GM19025 (cell line): ENCODE results near the gene LRRC4C.
A peak's percentile ranks its signal among the peaks of the same experiment; 100 is the strongest.

Experiments used
- ATAC-seq: cut with Tn5 transposase; IDR thresholded peaks from one replicate; pipeline ENCODE4 v1.9.1; 2021; ENCODE audit warnings: mild to moderate bottlenecking, low read depth, moderate library complexity; ENCODE audit not compliant: unreplicated experiment

LRRC4C gene

GRCh38 chr11:40816976-40817375, 642.5 kb downstream of the LRRC4C start:
- ATAC-seq: no peak

GRCh38 chr11:40797981-40798380, 661.5 kb downstream of the LRRC4C start:
- no peak for ATAC-seq

DNA sequence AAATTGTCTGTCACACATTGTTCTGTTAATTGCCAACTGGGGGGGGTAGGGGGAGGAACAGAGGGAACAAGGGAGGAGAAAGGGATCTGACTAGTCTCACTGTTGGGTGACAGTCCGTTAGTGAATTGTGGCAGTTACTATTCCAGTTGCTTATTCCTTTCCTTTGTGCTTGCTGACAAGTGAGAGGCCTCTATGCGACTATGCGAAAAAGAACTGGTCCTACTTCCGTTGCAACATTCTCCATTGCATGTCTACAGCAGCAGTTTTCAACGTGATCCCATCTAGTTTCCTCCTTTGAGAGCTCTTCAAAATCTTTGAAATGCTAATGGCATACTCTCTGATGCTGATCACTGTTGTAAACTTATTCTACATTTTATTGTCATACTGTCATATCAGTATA, 672.2 kb downstream of the LRRC4C start:
- no peak for ATAC-seq

DNA sequence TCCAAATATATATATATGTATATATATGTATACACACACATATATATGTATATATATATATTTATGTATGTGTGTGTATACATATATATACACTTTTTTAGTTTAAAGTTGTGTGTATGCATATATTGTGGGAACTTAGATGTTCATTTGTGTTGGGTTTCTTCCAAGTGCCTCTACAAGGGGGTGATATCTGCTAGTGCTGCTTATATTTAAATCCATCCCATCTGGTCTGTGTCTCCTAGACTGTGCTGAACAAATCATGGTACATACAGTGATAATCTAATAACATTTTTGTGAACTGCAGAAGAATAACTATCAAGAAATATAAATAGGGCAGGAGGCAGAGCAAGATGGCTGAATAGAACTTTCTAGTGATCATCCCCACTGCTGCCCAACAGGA, 696.4 kb downstream of the LRRC4C start:
- no peak for ATAC-seq

DNA sequence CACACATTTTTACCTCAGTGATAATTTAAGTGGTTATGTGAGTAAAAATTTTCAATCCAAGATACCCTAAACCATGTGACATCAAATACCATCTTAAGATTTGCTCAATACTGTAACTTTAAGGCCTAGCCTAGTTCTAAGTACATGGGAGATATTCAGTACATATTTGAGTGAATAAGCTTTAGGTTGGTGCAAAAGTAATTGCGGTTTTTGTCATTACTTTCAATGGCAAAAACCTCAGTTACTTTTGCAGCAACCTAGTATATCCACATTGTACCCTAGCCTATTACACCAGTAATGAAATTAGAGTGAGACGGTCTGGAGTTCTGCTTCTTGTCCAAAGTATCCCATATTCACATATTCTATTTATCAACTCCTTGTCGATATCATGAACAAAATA, 700.1 kb downstream of the LRRC4C start:
- no peak for ATAC-seq

DNA sequence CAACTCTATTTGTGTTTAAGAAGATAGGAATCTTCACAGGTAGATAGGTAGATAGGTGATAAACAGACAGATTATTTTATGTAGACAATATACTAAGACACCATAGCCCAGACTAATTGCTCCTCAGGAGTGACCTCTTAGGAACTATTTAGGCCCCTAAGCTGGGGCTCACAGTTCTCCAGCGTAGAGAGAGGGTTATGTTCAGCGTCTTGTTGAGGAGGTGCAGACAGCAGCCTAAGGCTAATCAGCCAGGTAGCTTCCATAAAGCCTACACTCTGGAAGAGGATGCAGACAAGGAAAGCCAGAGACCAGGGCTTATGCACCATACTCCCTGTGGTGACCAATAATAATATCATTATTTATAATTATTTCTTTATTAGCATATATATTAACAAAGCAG, 705.2 kb downstream of the LRRC4C start:
- no peak for ATAC-seq

DNA sequence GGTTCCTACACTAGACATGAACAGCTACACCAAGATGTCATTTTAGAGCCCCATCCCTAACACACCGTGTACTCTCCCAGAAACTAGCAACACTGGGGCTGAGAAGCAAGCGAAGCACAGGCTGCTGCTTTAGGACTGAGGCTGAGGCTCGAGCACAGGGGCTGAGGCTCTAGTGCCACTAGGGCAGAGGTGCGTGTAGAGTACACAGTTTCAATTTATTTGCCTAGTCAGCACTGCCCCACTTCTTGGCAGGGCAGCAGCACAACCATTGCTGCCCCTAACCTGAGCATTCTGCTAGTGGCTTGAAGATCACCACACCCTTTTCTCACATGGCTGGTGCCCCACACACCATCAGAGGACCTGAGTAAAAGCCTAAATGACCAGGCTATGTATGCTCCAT, 713.2 kb downstream of the LRRC4C start:
- no peak for ATAC-seq

- ATAC-seq: no peak
These were observed 727.3 kb downstream of the LRRC4C start for GRCh38 chr11:40732132-40732531.

- ATAC-seq: no peak
These were observed 737.2 kb downstream of the LRRC4C start for GRCh38 chr11:40722179-40722795.

DNA sequence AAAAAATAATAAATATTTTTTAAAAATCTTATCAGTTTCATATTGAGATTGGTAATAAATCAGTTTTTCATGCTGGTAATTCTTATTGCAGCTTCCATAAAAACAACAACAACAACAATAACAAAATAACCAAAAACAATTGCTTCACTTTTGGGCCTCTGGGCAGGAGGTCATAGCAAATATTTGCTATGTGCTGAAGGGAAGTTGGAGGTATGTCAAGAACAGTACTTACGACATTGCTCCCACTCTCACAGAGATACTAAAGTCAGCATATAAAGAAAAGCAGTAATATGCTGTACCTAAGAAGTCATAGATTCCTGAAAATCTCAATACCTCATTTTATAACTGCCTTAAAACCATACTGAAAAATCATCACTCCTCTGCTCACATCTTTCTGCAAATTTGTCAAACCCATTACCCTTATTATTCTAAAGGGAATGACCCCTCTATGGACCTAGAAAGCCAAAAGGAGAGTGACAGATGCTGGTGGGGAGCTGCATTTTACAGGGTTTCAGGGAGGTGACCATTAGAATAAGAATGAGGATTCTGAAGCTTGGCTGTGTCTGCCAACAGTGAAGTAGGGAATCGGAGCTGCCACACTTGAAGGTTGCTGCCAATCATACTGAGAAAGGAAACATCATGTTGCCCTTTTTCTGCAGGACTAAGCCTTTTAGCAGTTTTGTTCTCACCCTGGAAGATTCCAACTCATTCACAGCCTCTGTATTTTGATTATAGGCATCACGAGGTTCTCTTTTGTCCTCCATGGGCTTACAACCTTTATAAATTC, 742.9 kb downstream of the LRRC4C start:
- ATAC-seq: no peak

- no peak for ATAC-seq
These were observed 746.4 kb downstream of the LRRC4C start for GRCh38 chr11:40713083-40713482.

DNA sequence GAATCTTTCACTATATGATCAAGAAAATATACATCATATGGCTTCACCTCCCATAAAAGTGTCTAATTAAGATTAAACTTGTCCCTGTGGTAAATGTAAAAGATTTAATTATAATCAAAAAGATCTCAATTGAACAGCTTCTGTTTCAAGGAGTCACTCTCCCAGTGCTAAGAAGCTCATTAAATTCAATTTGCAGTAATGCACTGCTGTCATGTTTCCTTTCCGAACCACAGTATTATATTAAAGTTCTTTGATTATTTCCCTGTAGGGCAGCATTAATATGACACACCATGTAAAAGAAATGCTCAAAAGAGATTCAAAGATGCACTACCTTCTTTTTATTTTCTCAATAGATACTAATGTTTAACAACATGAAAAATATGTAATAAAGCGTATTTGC, 758.4 kb downstream of the LRRC4C start:
- ATAC-seq: no peak

DNA sequence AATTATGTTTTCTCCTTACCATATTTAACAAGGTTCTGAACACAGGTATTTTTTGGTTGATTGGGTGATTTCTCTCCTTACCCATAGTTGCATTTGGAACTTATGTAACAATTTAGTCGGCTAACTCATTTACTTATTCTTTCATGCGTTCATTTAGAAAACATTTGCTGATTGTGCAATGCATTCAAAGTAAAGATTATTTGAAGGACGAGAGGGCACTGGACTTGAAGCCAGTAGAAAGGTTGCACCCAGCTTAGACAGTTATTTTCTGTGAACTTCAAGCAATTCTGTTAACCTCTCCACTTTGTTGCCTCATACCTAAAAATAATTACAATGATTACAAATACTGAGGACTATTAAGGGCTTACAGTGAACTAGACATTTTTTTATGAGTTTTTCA, 769.6 kb downstream of the LRRC4C start:
- no peak for ATAC-seq

DNA sequence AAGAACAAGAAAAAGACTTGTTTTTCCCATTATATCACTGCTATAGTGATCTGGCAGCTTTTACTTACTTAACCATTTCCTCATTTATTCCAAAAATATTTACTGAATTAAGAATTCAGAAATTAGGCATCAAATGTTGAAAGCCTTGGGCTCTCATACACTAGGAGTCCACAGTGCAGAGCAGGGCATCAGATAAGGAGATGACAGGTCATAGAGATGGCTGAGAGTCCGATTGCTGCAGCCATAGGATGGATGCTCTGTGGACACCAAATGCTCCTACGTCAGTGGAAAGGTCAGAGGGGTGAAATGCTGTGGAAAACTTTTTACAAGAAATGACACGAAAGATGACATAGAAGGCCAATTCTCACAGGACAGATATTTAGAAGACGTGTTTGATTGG, 771.1 kb downstream of the LRRC4C start:
- no peak for ATAC-seq

DNA sequence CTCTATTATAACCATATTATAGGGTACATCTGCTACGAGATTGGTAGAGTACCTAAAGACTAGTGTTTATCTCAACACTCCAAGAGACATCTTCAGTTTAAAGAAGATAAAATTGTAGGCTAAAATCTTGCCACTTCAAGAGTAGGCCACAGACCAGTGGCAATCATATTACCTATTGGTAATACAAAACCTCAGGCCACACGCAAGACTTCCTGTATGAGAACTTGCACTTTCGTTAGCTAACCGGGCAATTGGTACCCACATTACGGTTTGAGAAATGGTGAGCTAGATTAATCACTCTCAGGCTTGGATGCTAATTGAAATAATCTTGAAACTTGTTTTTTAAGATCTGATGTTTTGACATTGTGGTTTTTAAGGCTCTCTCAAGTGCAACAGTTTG, 772.7 kb downstream of the LRRC4C start:
- no peak for ATAC-seq

- no peak for ATAC-seq
These were observed 776.4 kb downstream of the LRRC4C start for GRCh38 chr11:40683010-40683409.

DNA sequence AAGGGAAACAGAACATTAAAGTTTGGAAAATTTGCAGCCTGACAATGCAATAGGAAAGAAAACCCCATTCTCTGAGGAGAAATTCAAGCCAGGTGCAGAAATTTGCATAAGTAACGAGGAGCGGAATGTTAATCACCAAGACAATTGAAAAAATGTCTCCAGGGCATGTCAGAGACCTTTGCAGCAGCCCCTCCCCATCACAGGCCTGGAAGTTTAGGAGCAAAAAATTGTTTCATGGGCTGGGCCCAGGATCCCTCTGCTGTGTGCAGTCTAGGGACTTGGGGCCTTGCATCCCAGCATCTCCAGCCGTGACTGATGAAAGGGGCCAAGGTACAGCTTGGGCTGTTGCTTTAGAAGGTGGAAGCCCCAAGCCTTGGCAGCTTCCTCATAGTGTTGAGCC, 780.2 kb downstream of the LRRC4C start:
- no peak for ATAC-seq

- ATAC-seq: peak; percentile 79
These were observed 812.2 kb downstream of the LRRC4C start for GRCh38 chr11:40647295-40647694.

- ATAC-seq: no peak
These were observed 817.2 kb downstream of the LRRC4C start for GRCh38 chr11:40642284-40642683.

- no peak for ATAC-seq
These were observed 839.8 kb downstream of the LRRC4C start for GRCh38 chr11:40619654-40620053.

GRCh38 chr11:40606800-40607199, 852.7 kb downstream of the LRRC4C start:
- ATAC-seq: no peak

DNA sequence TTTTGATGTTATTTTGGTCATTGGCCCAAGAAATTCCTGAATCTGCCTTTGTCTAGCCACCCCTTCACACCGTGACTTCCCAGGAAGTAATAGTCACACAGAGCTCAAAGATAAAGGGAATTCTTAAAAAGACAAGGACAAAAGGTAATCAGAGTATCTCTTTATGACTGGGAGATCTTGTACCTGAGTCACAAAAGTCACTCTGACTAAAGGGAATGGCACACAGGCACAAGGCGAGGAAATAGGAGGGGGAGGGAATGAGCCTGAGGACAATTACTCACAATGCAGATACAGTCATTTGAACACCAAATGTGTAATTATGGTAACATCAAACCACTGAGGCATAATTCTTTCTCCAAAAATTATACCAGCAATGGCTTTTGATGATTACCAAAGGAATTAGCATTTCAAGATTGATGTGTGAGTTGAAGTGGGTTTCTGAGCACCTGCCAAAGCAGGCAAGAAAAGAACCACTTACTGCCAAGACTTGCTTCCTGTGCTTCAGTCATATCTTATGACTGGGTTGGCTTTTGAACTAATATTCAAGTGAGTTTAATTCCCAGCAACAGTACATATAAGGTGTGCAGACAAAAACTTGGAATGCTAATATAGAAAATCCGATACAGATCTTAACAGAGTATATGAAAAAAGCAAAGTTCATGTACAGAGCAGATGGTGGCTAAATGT, 856.4 kb downstream of the LRRC4C start:
- ATAC-seq: no peak
